ENCODE measurements around the gene RAPGEF4. TPM values are rescaled to one million over a fixed set of nuclear protein-coding genes. Genes with fewer than 3 reads are reported as not detected.

RAPGEF4 gene
- total RNA-seq, 1 donor from 2014 or later = 21.8 TPM

DNA sequence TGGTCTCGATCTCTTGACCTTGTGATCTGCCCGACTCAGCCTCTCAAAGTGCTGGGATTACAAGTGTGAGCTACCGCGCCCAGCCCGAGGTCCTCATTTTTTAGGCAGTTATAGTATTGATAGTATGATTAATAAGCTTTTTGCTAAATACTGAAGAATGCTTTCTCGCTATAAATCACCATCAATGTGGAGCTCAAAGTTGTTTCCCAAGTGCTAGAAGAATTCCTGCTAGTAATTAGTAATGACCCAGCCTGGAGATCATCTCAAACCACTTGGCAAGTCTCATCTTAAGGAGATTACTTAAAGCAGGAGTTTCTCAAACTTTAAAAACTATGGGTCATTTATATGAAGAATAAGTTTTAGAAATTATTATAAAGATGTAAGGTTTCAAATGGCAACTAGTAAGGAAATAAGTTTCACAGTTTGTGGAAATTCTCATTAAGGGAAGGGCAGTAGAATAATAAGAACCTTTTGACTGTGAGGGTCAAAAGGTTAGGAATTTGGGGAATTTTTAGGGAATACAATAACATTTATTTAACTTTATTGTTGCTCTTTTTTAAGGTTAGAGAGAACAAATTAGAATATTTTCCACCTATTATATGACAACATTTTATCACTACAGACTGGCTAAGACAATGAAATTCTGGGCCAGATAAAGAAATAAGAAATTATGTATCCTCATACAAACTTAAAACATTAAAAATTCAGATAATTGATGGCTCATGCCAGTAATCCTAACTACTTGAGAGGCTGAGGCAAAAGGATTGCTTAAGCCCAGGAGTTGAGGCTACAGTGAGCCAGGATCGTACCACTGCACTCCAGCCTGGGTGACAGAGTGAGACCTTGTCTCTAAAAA, 191.4 kb downstream of the RAPGEF4 start:
- DNase-seq (no peak), ATAC-seq (no peak)
- Histone ChIP-seq H3K36me3 (no peaks in the 10 kb centered on the region), H3K27me3 (no peaks in the 10 kb centered on the region), H3K27ac (peak overlapping the region; percentile 75), H3K4me1 (peaks cover 10% of the 10 kb centered on the region), H3K4me3 (no peak overlapping the region), H3K9me3 (no peaks in the 10 kb centered on the region)
- TF ChIP-seq, protein P1, sequence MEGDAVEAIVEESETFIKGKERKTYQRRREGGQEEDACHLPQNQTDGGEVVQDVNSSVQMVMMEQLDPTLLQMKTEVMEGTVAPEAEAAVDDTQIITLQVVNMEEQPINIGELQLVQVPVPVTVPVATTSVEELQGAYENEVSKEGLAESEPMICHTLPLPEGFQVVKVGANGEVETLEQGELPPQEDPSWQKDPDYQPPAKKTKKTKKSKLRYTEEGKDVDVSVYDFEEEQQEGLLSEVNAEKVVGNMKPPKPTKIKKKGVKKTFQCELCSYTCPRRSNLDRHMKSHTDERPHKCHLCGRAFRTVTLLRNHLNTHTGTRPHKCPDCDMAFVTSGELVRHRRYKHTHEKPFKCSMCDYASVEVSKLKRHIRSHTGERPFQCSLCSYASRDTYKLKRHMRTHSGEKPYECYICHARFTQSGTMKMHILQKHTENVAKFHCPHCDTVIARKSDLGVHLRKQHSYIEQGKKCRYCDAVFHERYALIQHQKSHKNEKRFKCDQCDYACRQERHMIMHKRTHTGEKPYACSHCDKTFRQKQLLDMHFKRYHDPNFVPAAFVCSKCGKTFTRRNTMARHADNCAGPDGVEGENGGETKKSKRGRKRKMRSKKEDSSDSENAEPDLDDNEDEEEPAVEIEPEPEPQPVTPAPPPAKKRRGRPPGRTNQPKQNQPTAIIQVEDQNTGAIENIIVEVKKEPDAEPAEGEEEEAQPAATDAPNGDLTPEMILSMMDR (IDR thresholded peaks at IDR 0.05) = no peak
- intact Hi-C loops (cut with DNase I) = no loop called here

DNA sequence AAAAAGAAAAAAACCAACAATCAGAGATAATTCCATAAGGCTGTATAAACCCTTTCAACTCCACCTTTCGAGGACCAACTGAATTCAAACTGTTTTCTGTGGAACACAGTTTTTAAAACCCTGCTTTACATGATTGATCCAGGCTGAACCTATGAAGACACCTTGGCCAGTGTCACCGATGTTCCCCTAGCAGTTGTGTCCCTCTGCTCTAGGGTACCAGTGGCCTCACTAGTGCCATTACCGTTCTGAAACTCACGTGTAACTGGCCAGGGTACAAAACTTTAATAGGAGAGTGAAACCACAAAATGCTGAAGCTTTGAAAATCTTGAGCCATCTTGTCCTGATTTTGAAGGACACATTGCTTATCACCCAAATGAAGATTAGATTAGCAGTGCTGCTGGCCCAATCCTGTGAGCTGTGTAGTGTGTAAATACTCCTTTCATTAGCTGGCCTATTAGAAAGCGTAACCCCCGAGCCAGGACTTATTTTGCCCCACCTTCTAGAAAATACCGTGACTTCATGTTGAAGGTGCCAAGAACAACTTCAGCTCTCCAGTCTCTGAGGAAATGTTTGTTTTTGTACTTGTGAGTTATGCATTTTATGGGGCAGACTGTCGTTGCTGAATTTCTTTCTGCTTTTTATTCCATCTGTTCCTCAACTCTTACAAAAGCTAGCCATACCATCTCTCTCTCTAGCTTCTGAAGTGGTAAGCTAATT, 192.2 kb downstream of the RAPGEF4 start:
- H3K4me3 ChIP-seq = peak overlapping the region; percentile 35
- no peaks in the 10 kb centered on the region for H3K27me3 ChIP-seq
- no peak for DNase-seq
- intact Hi-C loops (cut with DNase I) = no loop called here
- no peaks in the 10 kb centered on the region for H3K36me3 ChIP-seq
- no peaks in the 10 kb centered on the region for H3K9me3 ChIP-seq
- peaks cover 10% of the 10 kb centered on the region for H3K4me1 ChIP-seq
- TF ChIP-seq, protein P1 (IDR thresholded peaks at IDR 0.05) = no peak
- H3K27ac ChIP-seq = peak overlapping the region; percentile 75
- ATAC-seq = peak; percentile 92

DNA sequence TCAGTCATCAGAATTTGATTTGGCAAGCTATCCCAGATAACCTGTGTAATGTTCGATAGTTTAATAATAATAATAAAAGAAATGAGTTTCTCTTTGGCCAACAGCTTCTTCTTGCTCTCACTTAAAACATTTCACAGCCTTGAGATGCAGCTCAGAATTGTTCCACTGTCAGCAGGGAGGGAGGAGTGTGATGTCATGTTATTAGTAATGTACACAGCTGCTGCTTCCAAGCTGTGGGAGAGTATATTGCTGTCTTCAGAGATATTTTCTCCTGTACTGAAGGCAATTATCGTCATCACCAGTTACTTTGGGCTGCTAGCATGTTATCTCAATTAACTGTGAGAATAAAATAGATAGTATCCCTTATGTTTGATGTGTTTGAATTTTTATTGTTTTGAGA, 193.1 kb downstream of the RAPGEF4 start:
- no peaks in the 10 kb centered on the region for H3K36me3 ChIP-seq
- DNase-seq (no peak), ATAC-seq (no peak)
- peaks cover 10% of the 10 kb centered on the region for H3K4me1 ChIP-seq
- intact Hi-C loops (cut with DNase I) = no loop called here
- H3K4me3 ChIP-seq = peak overlapping the region; percentile 35
- H3K9me3 ChIP-seq = no peaks in the 10 kb centered on the region
- peak overlapping the region; percentile 75 for H3K27ac ChIP-seq
- TF ChIP-seq, protein P1 (IDR thresholded peaks at IDR 0.05) = no peak
- no peaks in the 10 kb centered on the region for H3K27me3 ChIP-seq

DNA sequence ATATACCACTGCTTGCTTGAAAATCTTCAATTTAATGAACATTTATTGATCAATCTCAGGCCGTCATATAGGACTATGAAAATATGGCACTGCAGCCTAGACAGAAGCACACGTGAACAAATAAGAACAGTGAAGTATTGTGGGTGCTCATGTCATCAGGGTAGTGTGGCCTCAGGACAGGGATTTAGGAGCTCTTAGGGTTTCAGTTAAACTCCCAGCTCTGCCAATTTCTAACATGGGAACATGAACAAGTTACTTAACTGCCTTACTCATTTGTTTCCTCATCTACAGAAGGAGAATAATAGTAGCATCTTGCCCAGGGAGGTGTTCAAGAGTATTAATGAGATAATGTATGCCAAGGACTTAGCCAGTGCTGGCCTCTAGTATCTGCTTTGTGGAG, 194.0 kb downstream of the RAPGEF4 start:
- intact Hi-C loops (cut with DNase I) = no loop called here
- TF ChIP-seq, protein P1 (IDR thresholded peaks at IDR 0.05) = no peak
- ATAC-seq (no peak), DNase-seq (no peak)
- Histone ChIP-seq H3K27me3 (no peaks in the 10 kb centered on the region), H3K4me1 (peaks cover 10% of the 10 kb centered on the region), H3K4me3 (no peak overlapping the region), H3K36me3 (no peaks in the 10 kb centered on the region), H3K27ac (no peak overlapping the region), H3K9me3 (no peaks in the 10 kb centered on the region)

DNA sequence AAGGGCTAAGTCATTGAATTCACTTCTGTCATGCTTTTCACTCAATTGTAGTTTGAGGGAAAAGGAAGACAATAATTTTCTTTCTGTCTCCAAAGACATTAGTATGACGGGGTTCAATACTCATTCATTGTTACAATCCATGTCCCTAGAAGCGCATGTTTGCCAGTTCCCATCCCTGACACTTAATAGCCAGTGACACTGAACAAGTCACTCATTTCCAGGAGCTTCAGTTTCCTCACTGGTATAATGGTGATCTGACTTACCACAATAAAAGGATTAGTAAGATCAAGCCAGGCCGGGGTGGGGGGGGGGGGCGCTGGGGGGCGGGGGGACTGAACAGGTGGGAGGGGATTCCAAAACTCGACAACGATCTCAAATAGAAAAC, 195.2 kb downstream of the RAPGEF4 start:
- peaks cover 10% of the 10 kb centered on the region for H3K4me1 ChIP-seq
- H3K9me3 ChIP-seq = no peaks in the 10 kb centered on the region
- H3K27me3 ChIP-seq = no peaks in the 10 kb centered on the region
- no peak overlapping the region for H3K4me3 ChIP-seq
- ATAC-seq (no peak), DNase-seq (no peak)
- peak overlapping the region; percentile 56 for H3K27ac ChIP-seq
- H3K36me3 ChIP-seq = no peaks in the 10 kb centered on the region
- TF ChIP-seq, protein P1 (IDR thresholded peaks at IDR 0.05) = no peak
- intact Hi-C loops (cut with DNase I) = no loop called here

Data from upper lobe of right lung (tissue), 1 donor.